Left hindlimb (tissue), 1 donor: ENCODE results near the gene CARD14.
A peak's percentile ranks its signal among the peaks of the same experiment; 100 is the strongest.

Experiments
- DNase-seq: peaks from one replicate; pipeline ENCODE4 v3.0.0-alpha.2; 2018

The CARD14 gene

DNA sequence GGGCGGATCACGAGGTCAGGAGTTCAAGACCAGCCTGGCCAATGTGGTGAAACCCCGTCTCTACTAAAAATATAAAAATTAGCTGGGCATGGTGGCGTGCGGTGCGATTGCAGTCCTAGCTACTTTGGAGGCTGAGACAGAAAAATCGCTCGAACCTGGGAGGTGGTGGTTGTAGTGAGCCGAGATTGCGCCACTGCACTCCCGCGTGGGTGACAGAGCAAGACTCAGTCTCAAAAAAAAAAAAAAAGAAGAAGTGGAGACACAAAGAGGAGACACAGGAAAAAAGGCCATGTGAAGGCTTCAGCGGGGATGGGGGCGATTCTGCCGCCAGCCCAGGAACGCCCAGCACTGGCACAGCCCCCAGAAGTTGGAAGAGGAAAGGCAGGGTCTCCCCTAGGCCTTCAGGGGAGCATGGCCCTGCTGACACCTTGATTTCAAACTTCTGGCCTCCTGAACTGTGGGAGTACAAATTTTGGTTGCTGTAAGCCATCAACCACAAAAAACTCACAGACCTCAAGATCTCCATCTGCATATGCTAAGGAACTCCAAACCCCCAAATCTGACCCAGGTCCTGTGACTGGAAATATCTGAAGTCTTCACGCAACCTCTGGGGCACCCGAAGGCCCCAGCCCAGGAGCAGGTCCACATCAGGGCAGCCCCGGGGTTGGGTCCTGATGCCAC lies 43.3 kb downstream of the CARD14 start:
- peak; percentile 15 for DNase-seq

GRCh38 chr17:80213643-80213975 lies 43.8 kb downstream of the CARD14 start:
- peak; percentile 12 for DNase-seq

DNA sequence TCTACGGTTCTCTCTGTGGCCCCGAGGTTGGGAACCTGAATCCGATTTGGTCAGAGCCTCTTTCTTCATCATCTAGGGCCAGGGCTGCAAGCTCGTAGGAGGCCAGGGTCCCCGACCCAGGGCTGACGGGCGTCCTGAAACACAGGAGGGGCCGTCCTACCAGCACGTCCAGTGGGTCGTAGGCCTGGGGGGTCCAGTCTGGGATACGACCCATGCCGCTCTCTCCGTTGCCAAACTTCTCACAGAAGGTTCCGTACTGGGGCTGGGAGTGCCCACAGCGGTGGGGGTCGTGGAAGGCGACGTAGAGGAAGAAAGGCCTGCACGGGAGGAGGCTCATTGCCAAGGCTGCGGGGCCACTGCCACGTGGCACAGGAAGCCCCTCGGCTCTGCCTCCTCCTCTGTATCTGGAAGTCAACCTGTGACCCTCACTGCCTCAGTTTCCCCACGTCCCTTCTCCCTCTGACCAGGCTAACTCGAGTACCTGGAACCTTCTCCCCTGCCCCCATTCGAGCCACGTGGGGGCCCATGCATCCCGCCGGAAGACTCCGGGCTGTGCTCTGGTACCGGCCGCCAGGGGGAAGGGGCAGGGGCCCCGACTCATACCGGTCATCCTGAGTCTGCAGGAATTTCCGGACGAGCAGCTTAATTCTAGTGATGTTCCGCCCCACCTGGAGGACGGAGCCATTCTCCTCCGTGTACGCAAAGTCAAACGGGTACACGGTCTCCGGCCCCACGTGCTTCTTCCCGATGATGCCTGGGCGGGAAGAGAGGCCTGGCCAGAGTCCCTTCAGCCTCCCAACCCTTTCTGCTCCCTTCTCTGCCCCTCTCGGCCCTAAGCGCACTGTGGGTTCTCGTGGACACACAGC lies 44.4 kb downstream of the CARD14 start:
- peak; percentile 12 for DNase-seq

DNA sequence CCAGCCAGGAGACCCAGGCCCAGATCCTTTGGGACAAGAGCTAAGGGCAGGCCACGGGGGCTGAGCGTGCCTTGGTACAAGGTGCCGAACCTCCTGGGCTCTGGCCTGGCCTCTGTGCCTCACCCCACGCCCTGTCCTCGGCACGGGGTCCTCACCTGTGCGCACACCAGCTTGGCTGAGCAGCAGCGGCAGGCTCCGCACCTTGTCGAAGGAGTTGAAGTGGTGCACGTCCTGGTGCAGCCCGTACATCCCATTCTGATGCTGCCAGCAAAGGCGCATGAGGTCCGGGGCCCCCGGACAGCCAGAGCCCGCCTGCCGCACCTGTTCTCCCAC lies 45.0 kb downstream of the CARD14 start:
- no peak for DNase-seq

DNA sequence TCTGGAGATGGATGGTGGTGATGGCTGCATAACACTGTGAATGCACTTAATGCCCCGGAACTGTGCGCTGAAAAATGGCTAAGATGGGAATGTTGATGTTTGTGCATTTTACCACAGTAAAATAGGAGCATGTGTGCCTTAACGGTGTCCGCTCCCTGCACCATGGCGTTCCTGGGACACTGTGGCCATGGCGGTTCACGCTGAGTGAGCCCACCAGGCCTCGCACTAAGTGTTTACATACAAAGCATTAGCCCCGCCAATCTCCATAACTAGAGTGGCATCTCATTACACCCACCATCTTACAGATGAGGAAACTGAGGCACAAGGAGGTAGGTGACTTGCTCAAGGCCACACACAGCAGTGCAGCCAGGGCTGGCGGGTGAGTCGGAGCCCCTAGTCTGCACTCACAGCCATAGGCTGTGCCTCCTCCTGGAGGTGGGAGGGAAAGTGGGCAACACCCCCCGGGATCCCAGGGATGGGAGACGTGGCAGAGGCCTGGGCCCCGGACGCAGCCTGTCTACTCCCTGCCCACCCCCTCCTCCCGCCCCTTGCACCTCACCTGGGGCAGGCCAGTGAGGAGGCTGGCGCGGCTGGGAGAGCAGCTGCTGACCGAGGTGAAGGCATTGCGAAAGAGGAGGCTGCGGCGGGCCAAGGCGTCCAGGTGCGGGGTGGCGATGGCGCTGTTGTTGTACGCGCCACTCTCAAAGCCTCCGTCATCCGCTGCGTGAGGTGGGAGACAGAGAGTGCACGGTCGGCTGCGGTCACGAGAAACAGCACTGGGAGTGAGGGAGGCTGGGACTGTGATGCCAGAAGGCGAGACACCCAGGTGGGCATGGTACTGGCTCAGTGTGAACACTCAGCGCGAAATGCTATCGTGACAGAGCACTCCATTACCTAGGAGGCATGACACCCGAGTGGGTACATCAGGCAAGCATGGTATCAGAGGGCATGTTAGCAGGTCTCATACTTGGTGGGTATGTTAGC lies 46.9 kb downstream of the CARD14 start:
- peak; percentile 12 for DNase-seq

- no peak for DNase-seq
Observed at GRCh38 chr17:80217703-80218362, 48.0 kb downstream of the CARD14 start.

DNA sequence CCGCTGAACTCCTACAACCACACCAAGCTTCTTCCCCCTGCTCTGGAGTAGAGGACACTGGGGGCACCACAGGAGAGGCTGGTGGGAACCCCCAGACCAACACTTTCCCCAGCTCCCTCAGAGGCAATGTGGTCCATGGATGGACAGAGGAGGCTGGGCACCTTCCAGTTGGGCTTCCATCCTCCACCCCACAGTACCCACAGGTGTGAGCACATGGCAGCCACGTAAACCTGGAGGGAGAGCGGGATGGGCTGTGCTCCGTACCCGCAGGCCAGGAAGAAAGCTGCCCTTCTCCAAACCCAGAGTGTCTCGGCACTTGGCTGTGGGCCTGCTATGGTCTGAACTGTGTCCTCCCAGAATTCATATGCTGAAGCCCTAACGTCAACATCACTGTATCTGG lies 48.6 kb downstream of the CARD14 start:
- no peak for DNase-seq

DNA sequence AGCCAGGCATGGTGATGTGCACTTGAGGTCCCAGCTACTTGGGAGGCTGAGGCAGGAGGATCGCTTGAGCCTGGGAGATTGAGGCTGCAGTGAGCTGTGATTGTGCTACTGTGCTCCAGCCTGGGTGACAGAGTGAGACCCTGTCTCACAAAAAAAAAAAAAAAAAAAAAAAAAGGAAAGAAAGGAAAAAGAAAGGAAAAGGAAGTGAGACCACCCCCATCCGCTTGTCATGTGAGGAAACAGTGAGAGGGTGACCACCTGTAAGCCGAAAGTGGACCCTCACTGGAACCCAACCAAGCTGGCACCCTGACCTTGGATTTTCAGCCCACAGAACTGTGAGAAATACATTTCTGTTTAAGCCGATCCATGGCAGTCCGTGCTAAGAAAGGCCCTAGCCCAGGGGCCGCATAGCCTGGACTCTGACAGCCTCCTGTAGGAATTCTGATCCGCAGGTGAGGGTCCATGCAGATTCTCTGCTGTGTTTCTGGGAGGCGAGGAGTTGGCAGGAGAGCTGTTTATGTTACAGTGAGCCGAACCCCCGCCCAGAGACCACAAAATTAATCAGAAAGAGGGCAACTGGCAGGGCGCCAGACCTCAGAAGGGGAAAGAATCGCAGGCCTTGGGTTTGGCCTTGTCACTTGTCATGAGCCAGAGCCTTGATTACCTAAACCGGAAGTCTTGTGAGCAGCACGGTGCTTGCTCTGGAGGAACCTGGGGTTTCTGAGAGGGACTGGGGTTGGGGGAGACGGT lies 49.4 kb downstream of the CARD14 start:
- DNase-seq: peak; percentile 76

GRCh38 chr17:80219763-80220053 lies 49.9 kb downstream of the CARD14 start:
- no peak for DNase-seq

- peak; percentile 84 for DNase-seq
Observed at GRCh38 chr17:80220054-80220735, 50.4 kb downstream of the CARD14 start, which contains the start of the genes SGSH and SLC26A11. TSS of gene SGSH (minus strand) at chr17:80220333. CDS start at chr17:80220313, 20 bp downstream. TSS of gene SLC26A11 (plus strand) at chr17:80220427. CDS start at chr17:80221561, 1,134 bp downstream.

DNA sequence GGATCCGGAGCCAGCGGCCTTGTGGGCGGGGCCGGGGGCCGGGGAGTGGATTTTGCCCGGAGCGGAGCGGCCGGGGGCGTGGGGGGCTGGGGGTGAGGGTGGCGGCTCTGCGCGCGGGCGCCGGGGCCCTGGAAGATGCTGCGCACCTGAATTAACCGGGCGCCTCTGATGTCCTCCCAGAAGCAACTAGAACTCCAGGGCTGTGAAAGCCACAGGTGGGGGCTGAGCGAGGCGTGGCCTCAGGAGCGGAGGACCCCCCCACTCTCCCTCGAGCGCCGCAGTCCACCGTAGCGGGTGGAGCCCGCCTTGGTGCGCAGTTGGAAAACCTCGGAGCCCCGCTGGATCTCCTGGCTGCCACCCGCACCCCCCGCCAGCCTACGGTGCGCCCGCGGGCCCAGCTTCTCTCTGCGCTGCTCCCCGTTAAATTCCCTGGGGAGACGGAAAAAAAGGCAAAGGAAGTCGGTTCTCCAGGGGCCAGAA lies 50.9 kb downstream of the CARD14 start:
- peak; percentile 51 for DNase-seq

DNA sequence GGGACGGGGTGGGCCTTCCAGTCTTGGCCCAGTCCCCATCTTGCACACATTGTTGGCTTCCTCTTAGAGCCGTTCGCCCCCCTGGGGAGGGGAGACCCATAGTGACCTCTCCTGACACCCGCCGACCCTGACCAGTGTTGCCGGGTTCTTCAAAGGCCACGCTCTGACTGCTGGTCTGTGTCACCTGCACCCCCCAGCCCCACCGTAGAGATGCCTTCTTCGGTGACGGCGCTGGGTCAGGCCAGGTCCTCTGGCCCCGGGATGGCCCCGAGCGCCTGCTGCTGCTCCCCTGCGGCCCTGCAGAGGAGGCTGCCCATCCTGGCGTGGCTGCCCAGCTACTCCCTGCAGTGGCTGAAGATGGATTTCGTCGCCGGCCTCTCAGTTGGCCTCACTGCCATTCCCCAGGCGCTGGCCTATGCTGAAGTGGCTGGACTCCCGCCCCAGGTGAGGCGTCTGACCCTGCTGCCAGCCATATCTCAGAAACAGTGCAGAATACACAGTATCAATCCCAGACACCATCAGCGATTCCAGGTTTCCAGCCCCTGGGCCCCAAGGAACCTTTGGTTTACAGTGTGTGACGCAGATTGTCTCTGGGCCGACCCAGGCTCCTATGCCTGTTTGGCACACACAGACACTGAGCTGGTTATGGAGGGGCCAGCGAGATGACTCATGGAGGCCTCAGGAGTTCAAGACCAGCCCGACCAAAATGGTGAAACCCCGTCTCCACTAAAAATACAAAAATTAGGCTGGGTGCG lies 51.7 kb downstream of the CARD14 start:
- no peak for DNase-seq

DNA sequence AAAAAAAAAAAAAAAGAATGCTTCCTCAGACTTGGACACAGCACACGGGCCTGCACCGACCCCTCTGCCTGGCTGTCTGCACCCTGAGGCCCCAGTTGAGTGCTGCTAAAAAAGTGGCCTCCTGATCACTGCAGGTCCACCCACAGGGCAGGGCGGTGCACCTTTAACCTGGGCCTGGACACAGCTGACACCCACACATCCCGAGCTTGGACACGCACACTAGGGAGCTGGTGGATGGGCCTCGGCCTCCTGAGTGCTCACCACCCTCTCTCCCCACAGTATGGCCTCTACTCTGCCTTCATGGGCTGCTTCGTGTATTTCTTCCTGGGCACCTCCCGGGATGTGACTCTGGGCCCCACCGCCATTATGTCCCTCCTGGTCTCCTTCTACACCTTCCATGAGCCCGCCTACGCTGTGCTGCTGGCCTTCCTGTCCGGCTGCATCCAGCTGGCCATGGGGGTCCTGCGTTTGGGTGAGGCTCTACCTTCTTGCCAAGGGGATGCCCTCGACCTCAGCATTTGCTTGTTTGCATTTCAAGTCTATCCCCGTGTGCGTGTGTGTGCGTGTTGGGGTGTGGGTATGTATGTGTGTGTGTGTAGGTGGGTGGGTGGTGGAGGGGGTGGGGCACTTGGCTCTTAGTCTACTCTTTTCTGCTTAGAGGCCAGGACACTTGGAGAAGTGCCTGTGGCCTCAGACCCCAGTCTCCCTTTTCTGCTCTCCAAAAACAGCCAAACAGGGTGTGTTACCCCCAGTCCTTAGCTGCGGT lies 52.7 kb downstream of the CARD14 start:
- peak; percentile 15 for DNase-seq

GRCh38 chr17:80223142-80223815 lies 53.4 kb downstream of the CARD14 start:
- DNase-seq: no peak

- no peak for DNase-seq
Observed at GRCh38 chr17:80223838-80224497, 54.1 kb downstream of the CARD14 start.

GRCh38 chr17:80224683-80225082 lies 54.9 kb downstream of the CARD14 start:
- peak; percentile 12 for DNase-seq

DNA sequence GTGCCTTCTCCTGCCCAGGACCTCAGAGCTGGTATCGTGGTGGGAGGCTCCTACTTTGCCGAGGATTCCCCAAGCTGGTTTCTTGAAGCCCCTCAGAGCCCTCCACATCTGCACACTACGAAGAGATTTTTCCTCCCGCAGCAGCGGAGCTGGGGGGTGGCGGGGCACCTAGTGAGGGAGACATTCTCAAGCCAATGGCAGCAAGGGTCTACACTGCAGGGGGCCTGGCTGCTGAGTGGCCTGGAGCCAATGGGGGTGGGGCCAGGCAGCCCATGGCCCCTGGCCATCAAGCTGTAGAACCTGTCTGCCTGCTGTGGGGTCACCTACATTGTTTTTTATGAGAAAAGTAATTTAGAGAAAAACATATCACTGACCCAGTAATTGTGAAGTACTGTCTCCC lies 55.4 kb downstream of the CARD14 start:
- no peak for DNase-seq

DNA sequence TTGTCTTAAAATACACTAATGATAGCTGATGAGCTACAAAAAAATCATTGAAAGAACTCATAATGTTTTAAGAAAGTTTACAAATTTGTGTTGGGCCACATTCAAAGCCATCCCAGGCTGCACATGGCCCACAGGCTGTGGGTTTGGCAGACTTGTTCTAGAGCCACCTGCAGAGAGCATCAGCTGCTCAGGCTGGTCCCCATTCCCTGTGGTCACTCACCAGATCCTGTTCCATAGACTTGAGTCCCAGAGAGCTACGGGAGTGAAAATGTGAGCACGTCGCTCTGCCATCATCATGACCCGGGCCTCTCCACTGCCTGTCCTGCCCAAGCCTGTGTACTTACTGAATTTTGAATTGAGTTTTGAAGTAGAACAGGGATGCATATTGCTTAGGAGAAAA lies 57.3 kb downstream of the CARD14 start:
- DNase-seq: no peak
